Left lung (tissue), 10 donors: ENCODE results near the gene MAP6D1. TPM values are rescaled to one million over a fixed set of nuclear protein-coding genes. Genes with fewer than 3 reads are reported as not detected.

Experiments used
- ATAC-seq: fragments of 200-7000 bp; cut with Tn5 transposase; one replicate; pipeline ENCODE4 v1.9.1; 2020; ENCODE audit warnings: moderate library complexity
- DNase-seq, 4 donors: peaks; one replicate each; pipeline ENCODE4 v3.0.0-alpha.2; 2013 to 2020
- H3K27ac ChIP-seq, 2 donors: fragments of 200-600 bp; sonication (generic) in 1 of 2; one replicate each; pipeline versions ENCODE4 v1.5.0 to v1.8.0; 2020 to 2021
- H3K27me3 ChIP-seq, 2 donors: fragments of 200-600 bp; sonication (generic) in 1 of 2; one replicate each; pipeline versions ENCODE4 v1.5.0 to v1.8.0; 2020 to 2021
- H3K36me3 ChIP-seq, 2 donors: fragments of 200-600 bp; sonication (generic) in 1 of 2; one replicate each; pipeline versions ENCODE4 v1.5.0 to v1.8.0; 2020 to 2021
- H3K4me1 ChIP-seq, 2 donors: fragments of 200-600 bp; one replicate each; pipeline ENCODE4 v1.8.0; 2021
- H3K4me3 ChIP-seq, 2 donors: fragments of 200-600 bp; sonication (generic) in 1 of 2; one replicate each; pipeline versions ENCODE4 v1.5.0 to v1.8.0; 2020 to 2021; ENCODE audit warnings: mild to moderate bottlenecking in 1 of 2
- H3K9me3 ChIP-seq, 2 donors: fragments of 200-600 bp; sonication (generic) in 1 of 2; one replicate each; pipeline versions ENCODE4 v1.5.0 to v1.8.0; 2020 to 2021
- intact Hi-C, 2 donors: fragments of 100-400 bp; cut with DNase I; formaldehyde crosslinking; loops; one replicate each; pipeline versions ENCODE4 v1.11.2 to v1.14.2; 2022
- polyA plus RNA-seq, 6 donors: library from polyadenylated mRNA; unstranded; fragments of 120-200 nt; gene quantifications; one replicate each; pipeline ENCODE4 v1.2.1, GENCODE V29; 2013; ENCODE audit not compliant: insufficient read length in 6 of 6
- total RNA-seq, 2 donors: library from RNA; stranded (reverse); fragmentation: NEBNext Ultra II Directional; extraction: Animal tissue kit (Norgen Biotek cat#: 25700); gene quantifications; one replicate each; pipeline ENCODE4 v1.2.1, GENCODE V29; 2021
- TF ChIP-seq, protein P1 (sequence below), 2 donors: fragments of 200-600 bp; sonication (generic) in 1 of 2; IDR thresholded peaks; one replicate each; pipeline versions ENCODE4 v1.5.0 to v1.8.0; 2021; ENCODE audit warnings: antibody characterized with exemption in 2 of 2
- donor health status: DM: no; HTN: yes; CAD: no.
- donor health status: DM: no; HTN: no; CAD: no.

Gene MAP6D1
- total and polyA plus RNA-seq, 8 donors = 0.38 to 2.2 (median 0.83) TPM

DNA sequence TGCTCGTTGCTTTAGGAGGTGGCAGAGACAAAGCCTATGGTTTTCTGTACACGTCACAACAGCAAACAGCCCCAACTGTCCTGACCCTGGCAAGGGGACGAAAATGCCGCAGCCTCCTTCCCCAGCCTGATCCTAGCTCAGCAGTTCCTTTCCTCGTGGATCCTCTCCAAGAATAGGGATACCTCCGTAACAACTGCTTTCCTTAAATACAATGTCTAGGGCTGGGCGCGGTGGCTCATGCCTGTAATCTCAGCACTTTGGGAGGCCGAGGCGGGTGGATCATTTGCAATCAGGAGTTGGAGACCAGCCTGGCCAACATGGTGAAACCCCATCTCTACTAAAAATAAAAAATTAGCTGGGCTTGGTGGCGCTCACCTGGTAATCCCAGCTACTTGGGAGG, 17.0 kb downstream of the MAP6D1 start:
- ATAC-seq = no peak
- H3K36me3 ChIP-seq = peaks cover 0 to 99% of the 10 kb centered on the region in 2 donors
- no peak overlapping the region for H3K27ac ChIP-seq

DNA sequence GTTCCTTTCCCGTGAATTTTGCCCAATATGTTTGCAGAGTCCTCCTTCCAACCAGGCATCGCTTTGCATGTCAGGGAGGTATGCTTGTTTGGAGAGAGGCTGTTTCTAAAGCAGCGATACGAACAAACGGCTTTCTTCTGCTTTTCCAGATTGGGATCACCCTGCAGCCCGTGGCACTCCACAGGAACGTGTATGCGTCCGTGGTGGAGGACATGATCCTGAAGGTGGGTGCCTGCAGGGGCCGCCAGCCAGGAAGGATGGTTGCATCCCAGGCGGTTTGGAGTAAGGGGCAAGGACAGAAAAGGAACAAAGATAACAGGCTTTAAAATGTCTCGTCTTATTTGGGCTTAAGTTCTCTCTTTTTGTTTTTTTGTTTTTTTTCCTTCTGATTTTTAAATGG, 17.5 kb downstream of the MAP6D1 start:
- Histone ChIP-seq H3K27ac (no peak overlapping the region), H3K4me3 (no peak overlapping the region), H3K27me3 (no peaks in the 10 kb centered on the region), H3K36me3 (peaks cover 0 to 100% of the 10 kb centered on the region in 2 donors), H3K4me1 (no peaks in the 10 kb centered on the region), H3K9me3 (no peaks in the 10 kb centered on the region)
- DNase-seq (no peak), ATAC-seq (no peak)
- intact Hi-C loops = no loop called here
- TF ChIP-seq, protein P1, sequence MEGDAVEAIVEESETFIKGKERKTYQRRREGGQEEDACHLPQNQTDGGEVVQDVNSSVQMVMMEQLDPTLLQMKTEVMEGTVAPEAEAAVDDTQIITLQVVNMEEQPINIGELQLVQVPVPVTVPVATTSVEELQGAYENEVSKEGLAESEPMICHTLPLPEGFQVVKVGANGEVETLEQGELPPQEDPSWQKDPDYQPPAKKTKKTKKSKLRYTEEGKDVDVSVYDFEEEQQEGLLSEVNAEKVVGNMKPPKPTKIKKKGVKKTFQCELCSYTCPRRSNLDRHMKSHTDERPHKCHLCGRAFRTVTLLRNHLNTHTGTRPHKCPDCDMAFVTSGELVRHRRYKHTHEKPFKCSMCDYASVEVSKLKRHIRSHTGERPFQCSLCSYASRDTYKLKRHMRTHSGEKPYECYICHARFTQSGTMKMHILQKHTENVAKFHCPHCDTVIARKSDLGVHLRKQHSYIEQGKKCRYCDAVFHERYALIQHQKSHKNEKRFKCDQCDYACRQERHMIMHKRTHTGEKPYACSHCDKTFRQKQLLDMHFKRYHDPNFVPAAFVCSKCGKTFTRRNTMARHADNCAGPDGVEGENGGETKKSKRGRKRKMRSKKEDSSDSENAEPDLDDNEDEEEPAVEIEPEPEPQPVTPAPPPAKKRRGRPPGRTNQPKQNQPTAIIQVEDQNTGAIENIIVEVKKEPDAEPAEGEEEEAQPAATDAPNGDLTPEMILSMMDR (IDR thresholded peaks at IDR 0.05) = no peak

More for the DNA sequence above, 17.0 kb downstream of the MAP6D1 start:
- Histone ChIP-seq H3K9me3 (no peaks in the 10 kb centered on the region), H3K4me3 (no peak overlapping the region), H3K4me1 (no peaks in the 10 kb centered on the region), H3K27me3 (no peaks in the 10 kb centered on the region)
- TF ChIP-seq, protein P1 (IDR thresholded peaks at IDR 0.05) = no peak
- no peak for DNase-seq
- intact Hi-C loops = no loop called here

DNA sequence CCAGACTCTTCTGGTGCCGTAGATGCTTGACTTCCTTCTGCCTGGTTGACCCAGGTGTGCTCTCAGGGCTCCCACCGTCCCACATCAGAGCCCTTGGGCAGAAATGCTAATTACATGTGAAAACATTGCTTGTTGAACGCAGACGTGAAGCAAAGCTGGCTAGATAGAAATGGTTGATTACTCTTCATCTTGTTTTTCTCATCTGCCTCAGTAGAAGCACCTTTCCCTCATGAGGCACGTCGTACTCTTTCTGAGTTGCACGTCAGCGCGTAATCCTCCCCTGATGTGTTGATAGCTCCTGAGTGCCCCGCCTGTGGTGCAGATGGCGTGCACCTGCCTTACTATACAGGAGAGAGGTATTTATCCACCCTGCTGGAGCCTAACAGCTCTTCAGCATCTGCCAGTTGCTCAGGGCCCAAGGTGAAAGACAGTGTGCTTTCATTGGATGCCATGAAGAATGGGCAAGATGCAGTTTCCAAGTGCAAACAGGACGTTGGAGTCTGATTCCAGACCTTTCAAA, 18.1 kb downstream of the MAP6D1 start:
- no peak for ATAC-seq
- no peaks in the 10 kb centered on the region for H3K27me3 ChIP-seq
- TF ChIP-seq, protein P1 (IDR thresholded peaks at IDR 0.05) = no peak
- H3K27ac ChIP-seq = no peak overlapping the region
- intact Hi-C loops = no loop called here
- H3K9me3 ChIP-seq = no peaks in the 10 kb centered on the region
- DNase-seq = no peak
- no peak overlapping the region for H3K4me3 ChIP-seq
- peaks cover 0 to 100% of the 10 kb centered on the region in 2 donors for H3K36me3 ChIP-seq
- H3K4me1 ChIP-seq = no peaks in the 10 kb centered on the region

DNA sequence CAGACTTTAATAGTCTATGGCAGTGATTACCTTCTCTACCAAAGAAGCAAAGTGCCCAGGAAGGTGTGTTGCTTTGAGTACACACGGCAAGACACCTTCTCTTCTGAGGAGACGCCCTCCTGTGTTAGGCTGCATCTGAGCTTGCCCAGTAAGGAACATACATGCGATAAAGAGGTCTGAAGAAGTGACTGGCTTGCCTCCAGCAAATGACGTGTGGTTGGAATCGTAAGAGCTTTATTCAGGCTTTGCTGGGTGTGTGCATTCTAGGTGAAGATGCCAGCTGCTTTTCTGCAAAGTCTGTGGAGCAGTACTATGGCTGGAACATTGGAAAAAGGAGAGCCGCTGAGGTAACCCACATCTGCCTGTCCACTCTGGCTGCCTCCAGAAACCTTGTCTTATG, 22.4 kb downstream of the MAP6D1 start:
- TF ChIP-seq, protein P1 (IDR thresholded peaks at IDR 0.05) = no peak
- Histone ChIP-seq H3K36me3 (peaks cover 0 to 97% of the 10 kb centered on the region in 2 donors), H3K27me3 (no peaks in the 10 kb centered on the region), H3K4me3 (no peak overlapping the region), H3K27ac (no peak overlapping the region), H3K9me3 (no peaks in the 10 kb centered on the region), H3K4me1 (no peaks in the 10 kb centered on the region)
- intact Hi-C loops = no loop called here
- peak; percentile 76 for ATAC-seq
- DNase-seq = peak in 1 of 4 donors; percentile 45

DNA sequence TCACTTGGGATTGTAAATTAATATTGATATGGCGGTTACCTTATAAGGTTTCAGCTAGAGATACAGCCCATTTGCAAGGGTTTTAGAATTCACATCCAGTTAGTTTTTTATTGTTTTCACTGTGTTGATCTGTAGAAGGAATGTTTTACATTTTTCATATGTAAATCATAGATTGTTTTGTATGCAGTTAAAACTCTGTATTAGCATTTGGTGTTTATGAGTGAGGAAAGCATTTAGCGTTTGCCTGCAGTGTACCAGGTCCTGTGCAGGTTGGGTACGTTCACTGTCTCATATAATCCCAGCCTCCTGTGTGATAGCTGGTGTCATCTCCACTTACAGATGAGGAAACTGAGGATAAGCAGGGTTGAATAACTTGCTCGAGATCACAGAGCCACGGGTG, 23.8 kb downstream of the MAP6D1 start:
- H3K4me3 ChIP-seq = no peak overlapping the region
- peaks cover 0 to 96% of the 10 kb centered on the region in 2 donors for H3K36me3 ChIP-seq
- ATAC-seq (no peak), DNase-seq (no peak)
- no peaks in the 10 kb centered on the region for H3K4me1 ChIP-seq
- no peak overlapping the region for H3K27ac ChIP-seq
- intact Hi-C loops = no loop called here
- TF ChIP-seq, protein P1 (IDR thresholded peaks at IDR 0.05) = no peak
- H3K27me3 ChIP-seq = no peaks in the 10 kb centered on the region
- H3K9me3 ChIP-seq = no peaks in the 10 kb centered on the region
